RWPE1 (cell line): ENCODE results near the gene ACTN4.
"Not testable (repeated sequence)": the region's sequence is repeated elsewhere in the genome, so short reads cannot be mapped to it uniquely, and the experiment has no call there.

Experiments
- CTCF ChIA-PET: fragments of 350-600 bp; sonication (Branson Sonifier 250); formaldehyde crosslinking; extraction: SDS; loops from one replicate; lab custom pipeline; 2021; lab: Yijun Ruan, JAX
- POLR2A ChIA-PET: fragments of 400-600 bp; formaldehyde crosslinking; extraction: SDS; loops from one replicate; lab custom pipeline; 2020; ENCODE audit warnings: antibody characterized with exemption; ENCODE audit not compliant: low non-redundant PET; lab: Yijun Ruan, JAX
- DNase-seq: peaks from one replicate; pipeline ENCODE4 v3.0.0; 2012; ENCODE audit warnings: low spot score
- H3K27ac ChIP-seq: fragments of 450-650 bp; 2 replicates; pipeline ENCODE4 v1.5.1; 2017
- TF ChIP-seq, protein P1 (sequence below): fragments of 450-650 bp; conservative IDR thresholded peaks from 2 replicates; pipeline ENCODE4 v1.5.1; 2017; ENCODE audit warnings: low read depth, mild to moderate bottlenecking

ACTN4 gene

DNA sequence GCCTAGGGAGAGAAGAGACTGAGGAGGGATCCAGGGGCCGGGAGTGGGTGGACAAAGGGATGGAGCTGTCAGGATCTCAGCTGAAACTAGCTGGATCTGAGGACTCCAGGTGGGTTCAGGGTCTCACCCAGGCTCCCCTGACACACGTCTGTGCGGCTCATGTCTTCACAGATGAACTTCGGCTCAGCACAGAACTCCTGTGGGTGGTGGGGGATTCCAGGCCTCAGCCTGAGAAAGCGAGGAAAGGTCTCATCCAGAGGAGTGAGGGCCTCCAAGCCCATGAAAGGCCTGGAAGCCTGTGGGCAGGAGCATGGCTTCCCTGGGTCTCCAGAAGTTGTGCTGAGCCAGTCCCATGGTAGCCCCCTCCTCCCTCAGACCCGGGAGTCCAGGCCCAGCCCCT, 95.5 kb downstream of the ACTN4 start:
- POLR2A ChIA-PET = no interaction called here
- TF ChIP-seq, protein P1, sequence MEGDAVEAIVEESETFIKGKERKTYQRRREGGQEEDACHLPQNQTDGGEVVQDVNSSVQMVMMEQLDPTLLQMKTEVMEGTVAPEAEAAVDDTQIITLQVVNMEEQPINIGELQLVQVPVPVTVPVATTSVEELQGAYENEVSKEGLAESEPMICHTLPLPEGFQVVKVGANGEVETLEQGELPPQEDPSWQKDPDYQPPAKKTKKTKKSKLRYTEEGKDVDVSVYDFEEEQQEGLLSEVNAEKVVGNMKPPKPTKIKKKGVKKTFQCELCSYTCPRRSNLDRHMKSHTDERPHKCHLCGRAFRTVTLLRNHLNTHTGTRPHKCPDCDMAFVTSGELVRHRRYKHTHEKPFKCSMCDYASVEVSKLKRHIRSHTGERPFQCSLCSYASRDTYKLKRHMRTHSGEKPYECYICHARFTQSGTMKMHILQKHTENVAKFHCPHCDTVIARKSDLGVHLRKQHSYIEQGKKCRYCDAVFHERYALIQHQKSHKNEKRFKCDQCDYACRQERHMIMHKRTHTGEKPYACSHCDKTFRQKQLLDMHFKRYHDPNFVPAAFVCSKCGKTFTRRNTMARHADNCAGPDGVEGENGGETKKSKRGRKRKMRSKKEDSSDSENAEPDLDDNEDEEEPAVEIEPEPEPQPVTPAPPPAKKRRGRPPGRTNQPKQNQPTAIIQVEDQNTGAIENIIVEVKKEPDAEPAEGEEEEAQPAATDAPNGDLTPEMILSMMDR = no peak
- CTCF ChIA-PET = no interaction called here
- DNase-seq = no peak
- no peak overlapping the region for H3K27ac ChIP-seq

DNA sequence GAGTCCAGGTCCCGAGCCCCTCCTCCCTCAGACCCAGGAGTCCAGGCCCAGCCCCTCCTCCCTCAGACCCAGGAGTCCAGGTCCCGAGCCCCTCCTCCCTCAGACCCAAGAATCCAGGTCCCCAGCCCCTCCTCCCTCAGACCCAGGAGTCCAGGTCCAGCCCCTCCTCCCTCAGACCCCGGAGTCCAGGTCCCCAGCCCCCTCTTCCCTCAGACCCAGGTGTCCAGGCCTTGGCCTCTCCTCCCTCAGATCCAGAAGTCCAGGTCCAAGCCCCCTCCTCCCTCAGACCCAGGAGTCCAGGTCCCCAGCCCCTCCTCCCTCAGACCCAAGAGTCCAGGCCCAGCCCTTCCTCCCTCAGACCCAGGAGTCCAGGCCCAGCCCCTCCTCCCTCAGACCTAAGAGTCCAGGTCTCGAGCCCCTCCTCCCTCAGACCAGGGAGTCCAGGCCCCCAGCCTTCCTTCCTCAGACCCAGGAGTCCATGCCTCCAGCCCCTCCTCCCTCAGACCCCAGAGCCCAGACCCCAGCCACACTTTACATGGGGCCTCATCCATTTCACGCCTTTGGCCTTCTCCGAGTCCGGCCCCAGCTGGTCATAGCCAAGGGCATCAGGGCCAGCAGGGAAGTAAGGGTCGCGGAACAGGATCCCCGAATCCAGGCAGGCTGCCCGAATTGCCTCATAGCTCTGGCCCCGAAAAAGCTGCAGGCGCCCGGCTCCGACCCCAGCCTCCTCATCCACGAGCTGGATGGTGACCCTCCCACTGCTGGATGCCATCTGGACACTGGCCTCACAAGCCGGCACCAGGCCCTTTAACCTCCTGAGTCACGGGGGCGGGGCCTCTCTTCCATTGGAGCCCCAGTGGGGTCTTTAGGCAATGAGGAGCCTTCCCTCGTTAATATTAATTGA, 96.2 kb downstream of the ACTN4 start:
- TF ChIP-seq, protein P1 = no peak
- ChIA-PET POLR2A (no interaction called here), CTCF (no interaction called here)
- no peak overlapping the region for H3K27ac ChIP-seq
- no peak for DNase-seq

DNA sequence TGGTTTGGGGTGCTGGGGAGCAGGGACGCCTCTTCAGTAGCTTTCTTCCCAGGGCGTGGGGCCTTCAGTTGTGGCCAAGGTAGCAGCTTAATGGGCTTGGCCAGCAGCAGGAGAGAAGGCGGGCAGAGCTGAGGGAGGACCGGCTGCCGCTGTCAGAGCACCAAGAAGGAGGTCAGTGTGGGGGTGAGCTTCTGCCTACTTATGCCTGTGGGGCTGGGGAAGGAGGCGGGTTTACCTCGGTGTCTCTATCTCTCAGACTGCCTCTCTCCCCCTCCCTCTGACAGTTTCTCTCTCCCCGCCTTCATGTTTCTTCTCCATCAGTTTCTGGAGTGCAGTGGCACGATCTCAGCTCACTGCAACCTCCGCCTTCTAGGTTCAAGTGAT, 96.8 kb downstream of the ACTN4 start, which contains the start of gene CAPN12:
CAPN12 (minus strand) TSS at position 177 of the 384 bp plus-strand sequence. CDS start 309 bp downstream, outside the sequence.
- H3K27ac ChIP-seq = no peak within 1 kb of the TSS
- TF ChIP-seq, protein P1 = no peak
- ChIA-PET CTCF (no interaction called here), POLR2A (no interaction called here)
- no peak for DNase-seq

DNA sequence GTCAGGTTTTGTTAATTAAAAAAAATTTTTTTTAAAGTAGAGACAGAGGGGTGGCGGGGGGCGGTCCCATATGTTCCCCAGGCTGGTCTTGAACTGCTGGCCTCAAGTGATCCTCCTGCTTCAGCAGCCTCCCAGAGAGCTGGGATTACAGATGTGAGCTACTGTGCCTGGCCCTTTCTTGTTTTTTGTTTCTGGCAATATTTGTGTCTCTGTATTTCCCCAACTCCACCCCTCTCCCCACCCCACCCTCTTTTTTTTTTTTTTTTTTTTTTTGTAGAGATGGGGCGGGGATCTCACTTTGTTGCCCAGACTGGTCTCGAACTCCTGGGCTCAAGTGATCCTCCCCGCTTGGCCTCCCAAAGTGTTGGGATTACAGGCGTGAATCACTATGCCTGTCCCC, 97.4 kb downstream of the ACTN4 start:
- TF ChIP-seq, protein P1 = no peak
- ChIA-PET POLR2A (no interaction called here), CTCF (interaction anchor here (0.5 to 0.7 kb wide), 2 partner anchors 14 to 112 kb away, joined by 3 read pairs; no protein-coding TSS in a partner anchor)
- no peak overlapping the region for H3K27ac ChIP-seq
- DNase-seq = no peak

DNA sequence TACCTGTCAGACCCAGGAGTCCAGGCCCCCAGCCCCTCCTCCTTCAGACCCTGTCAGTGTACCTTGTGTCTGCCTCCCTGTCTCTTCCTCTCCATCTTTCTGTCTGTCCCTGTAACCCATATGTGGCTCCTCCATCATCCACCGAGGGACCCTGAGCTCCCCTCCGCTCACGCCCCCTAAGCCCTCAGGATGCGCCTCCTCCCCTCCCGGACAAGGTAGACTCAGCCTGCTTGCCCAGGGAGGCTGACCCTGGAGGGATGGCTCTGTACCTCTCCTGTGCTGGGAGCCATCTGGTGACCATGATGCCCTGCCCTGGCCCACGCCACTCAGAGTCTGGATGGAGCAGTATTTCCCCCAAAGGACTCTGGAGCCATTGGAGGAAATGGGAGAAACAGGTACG, 97.9 kb downstream of the ACTN4 start:
- TF ChIP-seq, protein P1 = no peak
- CTCF ChIA-PET = interaction anchor here (0.5 to 0.7 kb wide), 3 partner anchors 8 to 113 kb away, joined by 3 read pairs; no protein-coding TSS in a partner anchor
- H3K27ac ChIP-seq = no peak overlapping the region
- POLR2A ChIA-PET = no interaction called here
- DNase-seq = no peak

DNA sequence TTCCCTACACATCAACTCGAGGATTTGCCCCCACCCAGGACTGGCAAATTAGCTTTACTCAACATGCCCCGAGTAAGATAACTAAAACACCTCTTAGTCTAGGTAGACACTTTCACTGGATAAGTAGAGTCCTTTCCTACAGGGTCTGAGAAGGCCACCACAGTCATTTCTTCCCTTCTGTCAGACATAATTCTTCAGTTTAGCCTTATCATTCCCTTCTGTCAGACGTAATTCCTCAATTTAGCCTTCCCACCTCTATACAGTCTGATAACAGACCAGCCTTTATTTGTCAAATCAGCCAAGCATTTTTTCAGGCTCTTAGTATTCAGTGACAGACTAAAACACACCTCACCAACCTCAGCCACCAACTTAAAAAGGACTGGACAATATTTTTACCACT, 106.3 kb downstream of the ACTN4 start:
- DNase-seq, CTCF ChIA-PET, POLR2A ChIA-PET, H3K27ac ChIP-seq: not testable (repeated sequence)

DNA sequence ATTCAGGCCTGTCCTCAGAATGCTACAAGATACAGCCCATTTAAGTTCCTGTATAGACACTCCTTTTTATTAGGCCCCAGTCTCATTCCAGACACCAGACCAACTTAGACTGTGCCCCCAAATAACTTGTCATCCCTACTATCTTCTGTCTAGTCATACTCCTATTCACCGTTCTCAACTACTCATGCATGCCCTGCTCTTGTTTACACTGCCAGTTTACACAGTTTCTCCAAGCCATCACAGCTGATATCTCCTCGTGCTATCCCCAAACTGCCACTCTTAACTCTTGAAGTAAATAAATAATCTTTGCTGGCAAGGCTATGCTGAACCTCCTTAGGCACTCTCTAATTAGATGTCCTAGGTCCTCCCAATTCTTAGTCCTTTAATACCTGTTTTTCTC, 106.7 kb downstream of the ACTN4 start:
- H3K27ac ChIP-seq, DNase-seq, POLR2A ChIA-PET, CTCF ChIA-PET: not testable (repeated sequence)
